ENCODE results near the gene TMEM221. TPM values are rescaled to one million over a fixed set of nuclear protein-coding genes. Genes with fewer than 3 reads are reported as not detected.

Gene TMEM221
- total RNA-seq, 1 donor from 2014 or later = 6.0 TPM

GRCh38 chr19:17431417-17431816 lies 17.1 kb downstream of the TMEM221 start:
- no peaks in the 10 kb centered on the region for H3K9me3 Mint-ChIP-seq
- no peak for TF ChIP-seq CTCF (IDR thresholded peaks at IDR 0.05; ENCODE audit: unreplicated experiment)
- no peak overlapping the region for H3K4me3 Mint-ChIP-seq
- H3K27me3 Mint-ChIP-seq (ENCODE audit: low read depth) = no peaks in the 10 kb centered on the region
- H3K27ac Mint-ChIP-seq = no peak overlapping the region
- peaks cover 4% of the 10 kb centered on the region for H3K4me1 Mint-ChIP-seq
- no peak for DNase-seq (ENCODE audit: low spot score in 2 of 2, unreplicated experiment in 2 of 2)
- peaks cover 8% of the 10 kb centered on the region for H3K36me3 Mint-ChIP-seq

DNA sequence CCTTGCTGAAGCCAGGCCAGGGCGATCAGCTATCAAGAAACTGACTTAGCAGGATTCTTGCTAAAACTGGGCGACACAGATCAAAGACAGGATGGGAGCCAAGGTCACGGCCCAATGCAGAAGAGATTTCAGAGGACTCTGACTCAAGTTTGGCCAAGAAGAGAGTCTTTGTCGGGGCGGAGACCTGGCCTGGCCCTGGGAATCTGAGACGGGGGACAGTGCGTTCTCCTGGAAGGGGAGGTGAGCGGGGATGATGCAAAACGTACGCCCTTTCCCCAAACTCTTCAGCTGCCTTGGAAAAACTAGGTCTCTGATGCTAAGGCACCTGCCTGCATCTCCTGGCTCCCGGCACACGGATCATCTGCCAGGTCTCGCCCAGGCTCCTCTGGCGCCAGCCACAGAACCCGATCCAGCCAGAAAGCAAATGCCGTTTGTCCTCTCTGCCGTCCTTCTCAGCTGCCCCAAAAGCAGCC lies 18.8 kb downstream of the TMEM221 start:
- Mint-ChIP-seq H3K27ac (peak overlapping the region; percentile 34), H3K4me1 (peaks cover 6% of the 10 kb centered on the region), H3K27me3 (ENCODE audit: low read depth) (no peaks in the 10 kb centered on the region), H3K9me3 (no peaks in the 10 kb centered on the region), H3K4me3 (no peak overlapping the region), H3K36me3 (no peaks in the 10 kb centered on the region)
- no peak for TF ChIP-seq CTCF (IDR thresholded peaks at IDR 0.05; ENCODE audit: unreplicated experiment)
- DNase-seq (ENCODE audit: low spot score in 2 of 2, unreplicated experiment in 2 of 2) = no peak

- Mint-ChIP-seq H3K9me3 (no peaks in the 10 kb centered on the region), H3K4me1 (peaks cover 13% of the 10 kb centered on the region), H3K4me3 (peak overlapping the region; percentile 22), H3K27ac (no peak overlapping the region), H3K27me3 (ENCODE audit: low read depth) (no peaks in the 10 kb centered on the region), H3K36me3 (peaks cover 3% of the 10 kb centered on the region)
- TF ChIP-seq CTCF (IDR thresholded peaks at IDR 0.05; ENCODE audit: unreplicated experiment) = no peak
- DNase-seq (ENCODE audit: low spot score in 2 of 2, unreplicated experiment in 2 of 2) = peak in 1 of 2 experiments; percentile 64
Measured at GRCh38 chr19:17424743-17425365, 23.6 kb downstream of the TMEM221 start.

DNA sequence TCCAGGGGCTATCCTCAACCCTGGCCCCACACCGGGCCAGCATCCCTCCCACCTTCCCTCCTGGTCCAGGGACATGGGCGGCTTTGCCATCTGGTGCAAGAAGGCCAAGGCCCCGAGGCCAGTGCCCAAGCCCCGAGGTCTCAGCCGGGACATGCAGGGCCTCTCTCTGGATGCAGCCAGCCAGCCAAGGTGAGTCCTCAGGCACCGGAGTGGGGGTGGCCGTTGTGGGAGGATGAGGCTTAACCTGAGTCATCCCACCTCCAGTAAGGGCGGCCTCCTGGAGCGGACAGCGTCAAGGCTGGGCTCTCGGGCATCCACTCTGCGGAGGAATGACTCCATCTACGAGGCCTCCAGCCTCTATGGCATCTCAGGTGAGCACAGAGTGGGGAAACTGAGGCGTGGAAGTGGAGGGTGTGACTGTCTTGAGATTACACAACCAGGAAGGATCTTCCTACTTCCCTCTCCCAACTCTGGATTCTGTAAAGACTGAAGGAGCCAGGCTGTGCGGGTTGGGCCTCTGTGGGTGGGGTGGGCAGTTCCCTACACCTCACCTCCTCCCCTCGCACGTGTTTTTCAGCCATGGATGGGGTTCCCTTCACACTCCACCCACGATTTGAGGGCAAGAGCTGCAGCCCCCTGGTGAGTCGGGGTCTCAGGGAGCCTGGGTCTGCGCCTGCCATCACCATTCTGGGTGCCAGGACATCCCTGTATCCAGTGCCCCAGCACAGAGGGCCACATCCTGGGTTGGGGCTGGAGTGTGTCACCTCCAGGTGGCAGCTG lies 24.8 kb downstream of the TMEM221 start:
- Mint-ChIP-seq H3K9me3 (no peaks in the 10 kb centered on the region), H3K4me1 (peaks cover 16% of the 10 kb centered on the region), H3K4me3 (no peak overlapping the region), H3K27ac (no peak overlapping the region), H3K27me3 (ENCODE audit: low read depth) (no peaks in the 10 kb centered on the region), H3K36me3 (peaks cover 3% of the 10 kb centered on the region)
- no peak for DNase-seq (ENCODE audit: low spot score in 2 of 2, unreplicated experiment in 2 of 2)
- TF ChIP-seq CTCF (IDR thresholded peaks at IDR 0.05; ENCODE audit: unreplicated experiment) = no peak

GRCh38 chr19:17421942-17422341 lies 26.5 kb downstream of the TMEM221 start:
- no peak overlapping the region for H3K4me3 Mint-ChIP-seq
- no peaks in the 10 kb centered on the region for H3K9me3 Mint-ChIP-seq
- DNase-seq (ENCODE audit: low spot score in 2 of 2, unreplicated experiment in 2 of 2) = no peak
- H3K27me3 Mint-ChIP-seq (ENCODE audit: low read depth) = no peaks in the 10 kb centered on the region
- H3K27ac Mint-ChIP-seq = no peak overlapping the region
- TF ChIP-seq CTCF (IDR thresholded peaks at IDR 0.05; ENCODE audit: unreplicated experiment) = no peak
- peaks cover 16% of the 10 kb centered on the region for H3K4me1 Mint-ChIP-seq
- peaks cover 3% of the 10 kb centered on the region for H3K36me3 Mint-ChIP-seq

Measured in mesothelial cell of epicardium (in vitro differentiated cells).